Cardiac muscle cell (in vitro differentiated cells and primary cell): ENCODE data around the gene CPA4. TPM values are rescaled to one million over a fixed set of nuclear protein-coding genes. Genes with fewer than 3 reads are reported as not detected.

Experiments used
- DNase-seq, 2 donors: peaks; one replicate each; pipeline versions ENCODE4 v3.0.0 to v3.0.0-alpha.2; 2010 to 2017; ENCODE audit warnings: low read depth in 1 of 2, low spot score in 1 of 2
- H3K27ac ChIP-seq: fragments of 200-600 bp; sonication (generic); 2 replicates; pipeline ENCODE4 v1.5.1; 2016
- H3K27me3 ChIP-seq: fragments of 200-600 bp; sonication (generic); 2 replicates; pipeline ENCODE4 v1.6.0; 2016; ENCODE audit warnings: control low read depth
- H3K36me3 ChIP-seq: fragments of 200-600 bp; sonication (generic); 2 replicates; pipeline ENCODE4 v1.5.1; 2016; ENCODE audit warnings: control low read depth
- H3K4me1 ChIP-seq: fragments of 200-600 bp; sonication (generic); 2 replicates; pipeline ENCODE4 v1.8.1; 2017; ENCODE audit warnings: low read depth, mild to moderate bottlenecking, mixed run types
- H3K4me3 ChIP-seq: fragments of 200-600 bp; sonication (generic); 2 replicates; pipeline ENCODE4 v1.5.1; 2016; ENCODE audit warnings: mild to moderate bottlenecking
- H3K9me3 ChIP-seq: fragments of 200-600 bp; sonication (generic); 2 replicates; pipeline ENCODE4 v1.5.1; 2017; ENCODE audit warnings: low read depth, mild to moderate bottlenecking, control low read depth
- polyA plus RNA-seq: library from polyadenylated mRNA; unstranded; fragments of >200 nt; fragmentation: Nextera tagmentation; extraction: Ambion mirVana; gene quantifications from 2 replicates; pipeline ENCODE4 v1.2.1, GENCODE V29; 2016
- total RNA-seq: library from RNA; depleted of rRNA; stranded (reverse); fragments of >200 nt; gene quantifications from 2 replicates; pipeline ENCODE4 v1.2.3, GENCODE V29; 2016
- TF ChIP-seq, protein P1 (sequence below): IDR thresholded peaks from 2 replicates; pipeline ENCODE4 v1.5.1; 2012; ENCODE audit warnings: low read depth, mild to moderate bottlenecking, low read length

CPA4 gene
- total and polyA plus RNA-seq, 2 experiments from 2014 or later: 0.24 TPM; not detected in 1

DNA sequence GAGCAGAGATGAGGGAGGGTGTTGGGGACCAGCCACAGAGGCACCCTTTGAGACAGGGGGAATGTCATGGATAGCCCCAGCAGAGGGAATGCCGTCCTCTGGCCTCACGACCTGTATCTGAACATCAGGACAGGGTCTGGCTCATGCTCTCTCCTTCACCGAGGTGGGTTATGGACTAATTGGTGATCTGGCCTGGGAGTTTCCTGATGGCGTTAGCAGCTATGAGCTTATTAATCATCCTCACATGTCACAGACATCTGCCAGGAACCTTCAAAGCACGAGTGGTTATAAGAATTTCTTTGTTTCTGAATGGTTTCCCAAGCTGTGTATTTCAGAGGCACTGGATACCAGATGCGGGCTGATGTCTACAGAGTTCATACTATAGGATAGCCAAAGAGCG lies 6.9 kb downstream of the CPA4 start:
- Histone ChIP-seq H3K4me3 (no peak overlapping the region), H3K27me3 (no peaks in the 10 kb centered on the region), H3K36me3 (no peaks in the 10 kb centered on the region), H3K27ac (no peak overlapping the region), H3K4me1 (no peaks in the 10 kb centered on the region), H3K9me3 (no peaks in the 10 kb centered on the region)
- TF ChIP-seq, protein P1, sequence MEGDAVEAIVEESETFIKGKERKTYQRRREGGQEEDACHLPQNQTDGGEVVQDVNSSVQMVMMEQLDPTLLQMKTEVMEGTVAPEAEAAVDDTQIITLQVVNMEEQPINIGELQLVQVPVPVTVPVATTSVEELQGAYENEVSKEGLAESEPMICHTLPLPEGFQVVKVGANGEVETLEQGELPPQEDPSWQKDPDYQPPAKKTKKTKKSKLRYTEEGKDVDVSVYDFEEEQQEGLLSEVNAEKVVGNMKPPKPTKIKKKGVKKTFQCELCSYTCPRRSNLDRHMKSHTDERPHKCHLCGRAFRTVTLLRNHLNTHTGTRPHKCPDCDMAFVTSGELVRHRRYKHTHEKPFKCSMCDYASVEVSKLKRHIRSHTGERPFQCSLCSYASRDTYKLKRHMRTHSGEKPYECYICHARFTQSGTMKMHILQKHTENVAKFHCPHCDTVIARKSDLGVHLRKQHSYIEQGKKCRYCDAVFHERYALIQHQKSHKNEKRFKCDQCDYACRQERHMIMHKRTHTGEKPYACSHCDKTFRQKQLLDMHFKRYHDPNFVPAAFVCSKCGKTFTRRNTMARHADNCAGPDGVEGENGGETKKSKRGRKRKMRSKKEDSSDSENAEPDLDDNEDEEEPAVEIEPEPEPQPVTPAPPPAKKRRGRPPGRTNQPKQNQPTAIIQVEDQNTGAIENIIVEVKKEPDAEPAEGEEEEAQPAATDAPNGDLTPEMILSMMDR: no peak
- no peak for DNase-seq

DNA sequence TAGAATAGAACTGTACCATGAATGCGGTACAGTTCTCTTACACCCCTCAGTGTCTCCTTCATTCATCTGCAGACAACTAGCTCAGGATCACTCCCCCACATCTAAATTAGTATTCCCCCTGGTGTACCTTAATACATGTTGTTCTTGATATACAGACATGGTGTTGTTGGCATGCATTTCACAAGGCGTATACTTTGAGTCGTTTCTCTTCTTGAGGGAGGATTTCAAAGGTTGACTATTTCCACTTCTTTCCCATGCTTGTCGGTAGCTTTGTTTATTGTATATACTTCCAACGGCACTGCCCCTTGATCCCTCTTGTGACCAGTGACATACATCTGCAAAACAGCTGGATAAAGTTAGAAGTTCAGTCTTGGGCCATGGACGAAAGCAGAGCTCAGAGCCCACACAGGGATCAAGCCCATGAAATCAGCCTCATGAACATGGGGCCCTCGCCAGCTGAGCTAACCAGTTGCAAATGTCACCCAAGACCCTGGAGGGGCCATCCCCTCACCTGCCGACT lies 8.6 kb downstream of the CPA4 start:
- Histone ChIP-seq H3K4me1 (no peaks in the 10 kb centered on the region), H3K27ac (no peak overlapping the region), H3K27me3 (no peaks in the 10 kb centered on the region), H3K4me3 (no peak overlapping the region), H3K36me3 (no peaks in the 10 kb centered on the region), H3K9me3 (no peaks in the 10 kb centered on the region)
- DNase-seq: no peak
- TF ChIP-seq, protein P1: no peak

DNA sequence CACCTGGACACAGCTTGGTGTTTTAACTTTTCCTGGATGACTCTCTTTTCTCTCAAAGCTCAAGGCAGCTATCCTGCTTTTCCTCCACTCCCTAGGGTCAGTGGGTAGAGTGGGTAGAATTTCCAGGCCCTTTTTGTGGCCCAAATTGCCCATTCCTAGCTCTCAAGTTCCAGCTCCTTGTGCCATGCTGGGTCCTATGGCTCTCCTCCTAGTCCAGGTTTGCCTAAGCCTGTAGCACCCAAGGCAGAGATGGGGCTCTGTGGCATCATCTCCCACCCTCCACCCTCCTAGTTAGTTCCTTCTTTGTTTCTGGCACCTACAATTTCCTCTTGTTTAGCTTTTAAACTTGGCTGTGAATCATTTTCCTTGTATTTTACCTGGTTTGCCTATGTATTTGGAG lies 9.7 kb downstream of the CPA4 start:
- Histone ChIP-seq H3K4me3 (no peak overlapping the region), H3K27ac (no peak overlapping the region), H3K9me3 (no peaks in the 10 kb centered on the region), H3K27me3 (no peaks in the 10 kb centered on the region), H3K36me3 (no peaks in the 10 kb centered on the region), H3K4me1 (no peaks in the 10 kb centered on the region)
- no peak for DNase-seq
- TF ChIP-seq, protein P1: no peak

DNA sequence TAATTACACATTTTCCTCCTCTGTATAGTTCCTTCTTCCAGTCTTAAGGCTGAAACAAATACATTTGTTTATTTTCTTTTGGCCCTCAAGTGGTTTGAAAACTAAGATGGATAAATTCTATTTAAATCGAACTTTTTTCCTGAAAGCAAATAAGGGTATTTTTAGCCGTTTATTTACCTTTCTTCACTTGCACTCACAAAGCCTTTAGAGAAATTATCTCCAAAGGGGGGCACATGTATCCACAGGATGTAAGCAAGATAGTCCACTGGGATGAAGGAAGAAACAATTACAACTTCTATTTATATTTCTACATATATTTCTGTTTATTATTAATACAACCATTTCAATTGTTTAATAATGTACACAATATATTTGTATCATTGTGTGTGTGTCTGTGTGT lies 10.2 kb downstream of the CPA4 start:
- no peaks in the 10 kb centered on the region for H3K4me1 ChIP-seq
- DNase-seq: no peak
- no peak overlapping the region for H3K4me3 ChIP-seq
- no peak overlapping the region for H3K27ac ChIP-seq
- no peaks in the 10 kb centered on the region for H3K36me3 ChIP-seq
- no peaks in the 10 kb centered on the region for H3K9me3 ChIP-seq
- TF ChIP-seq, protein P1: no peak
- H3K27me3 ChIP-seq: no peaks in the 10 kb centered on the region

DNA sequence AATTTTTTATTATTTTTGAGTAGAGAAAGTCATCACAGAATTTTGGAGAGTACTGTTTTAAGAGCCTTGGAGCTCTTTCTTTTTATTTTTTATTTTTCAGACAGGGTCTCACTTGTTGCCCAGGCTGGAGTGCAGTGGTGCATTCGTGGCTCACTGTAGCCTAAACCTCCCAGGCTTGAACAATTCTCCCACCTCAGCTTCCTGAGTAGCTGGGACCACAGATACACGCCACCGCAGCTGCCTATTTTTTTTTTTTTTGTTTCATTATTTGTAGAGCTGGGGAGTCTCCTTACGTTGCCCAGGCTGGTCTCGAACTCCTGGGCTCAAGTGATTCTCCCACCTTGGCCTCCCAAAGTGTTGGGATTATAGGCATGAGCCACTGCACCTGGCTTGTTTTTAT lies 10.6 kb downstream of the CPA4 start:
- H3K36me3 ChIP-seq: no peaks in the 10 kb centered on the region
- H3K27me3 ChIP-seq: no peaks in the 10 kb centered on the region
- DNase-seq: no peak
- no peak overlapping the region for H3K27ac ChIP-seq
- H3K4me3 ChIP-seq: no peak overlapping the region
- no peaks in the 10 kb centered on the region for H3K9me3 ChIP-seq
- TF ChIP-seq, protein P1: no peak
- no peaks in the 10 kb centered on the region for H3K4me1 ChIP-seq

DNA sequence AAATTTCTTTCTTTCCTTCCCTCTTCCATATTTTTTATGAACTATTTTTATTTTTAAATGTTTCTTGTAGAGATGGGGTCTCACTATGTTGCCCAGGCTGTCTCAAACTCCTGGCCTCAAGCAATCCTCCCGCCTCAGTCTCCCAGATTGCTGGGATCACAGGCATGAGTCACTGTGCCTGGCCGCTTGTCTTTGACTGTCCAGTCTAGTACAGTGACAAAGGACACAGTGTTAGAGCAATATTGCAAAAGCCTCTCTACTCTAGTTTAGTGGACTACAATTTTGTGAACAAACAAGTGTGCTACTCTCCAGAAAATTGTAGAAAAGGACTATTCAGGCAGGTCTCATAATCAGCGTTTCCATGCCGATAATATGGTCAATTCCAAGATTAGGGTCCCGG lies 11.0 kb downstream of the CPA4 start:
- no peak for DNase-seq
- Histone ChIP-seq H3K27ac (no peak overlapping the region), H3K36me3 (no peaks in the 10 kb centered on the region), H3K4me3 (no peak overlapping the region), H3K4me1 (no peaks in the 10 kb centered on the region), H3K27me3 (no peaks in the 10 kb centered on the region), H3K9me3 (no peaks in the 10 kb centered on the region)
- TF ChIP-seq, protein P1: no peak
